Keratinocyte (primary cell): Measurements from ENCODE around the gene PROC. TPM values are rescaled to one million over a fixed set of nuclear protein-coding genes. Genes with fewer than 3 reads are reported as not detected.

ENCODE experiments used
- DNase-seq: peaks from one replicate; pipeline ENCODE4 v3.0.0-alpha.2; 2011; ENCODE audit warnings: low read depth, missing footprints, low spot score
- FAIRE-seq: peaks from 2 replicates; lab custom pipeline; 2011; peaks lifted over from hg19 to GRCh38; lab: Jason Lieb, UNC
- H2AFZ ChIP-seq: 2 replicates; pipeline ENCODE4 v1.6.0; 2012; ENCODE audit warnings: low read length, control low read depth, inconsistent platforms; ENCODE audit not compliant: control insufficient read depth
- H3K27ac ChIP-seq: 2 replicates; pipeline ENCODE4 v1.5.1; 2011; ENCODE audit warnings: low read length; ENCODE audit not compliant: control insufficient read depth, insufficient read depth
- H3K27me3 ChIP-seq: 3 replicates; pipeline ENCODE4 v1.6.0; 2011; ENCODE audit warnings: low read length; ENCODE audit not compliant: control insufficient read depth, insufficient read depth; ENCODE audit errors: extremely low read depth
- H3K36me3 ChIP-seq, 2 experiments: 2 replicates in 1 of 2; 3 replicates in 1 of 2; pipeline ENCODE4 v1.5.1; 2011; ENCODE audit warnings: low read length in 2 of 2, mild to moderate bottlenecking in 1 of 2; ENCODE audit not compliant: control insufficient read depth in 2 of 2, insufficient read depth in 2 of 2; ENCODE audit errors: extremely low read depth in 1 of 2
- H3K4me1 ChIP-seq: 3 replicates; pipeline ENCODE4 v1.5.1; 2011; ENCODE audit warnings: low read length; ENCODE audit not compliant: control insufficient read depth, insufficient read depth; ENCODE audit errors: extremely low read depth
- H3K4me2 ChIP-seq: 3 replicates; pipeline ENCODE4 v1.6.0; 2011; ENCODE audit warnings: low read depth, low read length; ENCODE audit not compliant: control insufficient read depth, insufficient read depth; ENCODE audit errors: extremely low read depth
- H3K4me3 ChIP-seq, 3 experiments: fragments of 200-600 bp in 1 of 3; sonication (generic) in 1 of 3; 2 replicates in 2 of 3; 3 replicates in 1 of 3; pipeline ENCODE4 v1.5.1; 2011 to 2016; ENCODE audit warnings: low read length in 3 of 3, mild to moderate bottlenecking in 3 of 3, control low read depth in 2 of 3, inconsistent platforms in 1 of 3, low read depth in 1 of 3, mixed read lengths in 1 of 3, mixed run types in 1 of 3, moderate library complexity in 1 of 3; ENCODE audit not compliant: control insufficient read depth in 2 of 3, insufficient read depth in 2 of 3; ENCODE audit errors: extremely low read depth in 1 of 3
- H3K79me2 ChIP-seq: 2 replicates; pipeline ENCODE4 v1.6.0; 2012; ENCODE audit warnings: low read length; ENCODE audit not compliant: control insufficient read depth, insufficient read depth
- H3K9ac ChIP-seq: 3 replicates; pipeline ENCODE4 v1.6.0; 2011; ENCODE audit warnings: low read length; ENCODE audit not compliant: control insufficient read depth, insufficient read depth; ENCODE audit errors: extremely low read depth
- H3K9me1 ChIP-seq: 3 replicates; pipeline ENCODE4 v1.6.0; 2011; ENCODE audit warnings: low read length; ENCODE audit not compliant: control insufficient read depth, insufficient read depth; ENCODE audit errors: extremely low read depth
- H3K9me3 ChIP-seq: 2 replicates; pipeline ENCODE4 v1.5.1; 2012; ENCODE audit warnings: low read depth, low read length; ENCODE audit not compliant: control insufficient read depth
- H4K20me1 ChIP-seq: 3 replicates; pipeline ENCODE4 v1.6.0; 2011; ENCODE audit warnings: low read length; ENCODE audit not compliant: control insufficient read depth, insufficient read depth; ENCODE audit errors: extremely low read depth
- EZH2 ChIP-seq: IDR thresholded peaks from one replicate; pipeline ENCODE4 v1.6.1; 2012; ENCODE audit warnings: inconsistent platforms, mild to moderate bottlenecking, low read length, moderate library complexity
- dilution Hi-C: fragments of 300-500 bp; cut with MboI; formaldehyde crosslinking; loops from one replicate; pipeline ENCODE4 v1.7.0; 2020; ENCODE audit warnings: low sequenced_read_pairs; ENCODE audit not compliant: extremely low pct_ligation_motif_present
- polyA plus RNA-seq, 5 experiments: library from polyadenylated mRNA; depleted of rRNA in 3 of 5; stranded (reverse) in 3 of 5; stranded (forward) in 1 of 5; unstranded in 1 of 5; fragments of >200 nt; gene quantifications; 1 replicate in 1 of 5; 2 replicates in 3 of 5; 3 replicates in 1 of 5; pipeline versions ENCODE4 v1.2.1 to v1.2.3, GENCODE V29; 2011 to 2012; ENCODE audit warnings: missing spikeins in 2 of 5, low read depth in 1 of 5, low replicate concordance in 1 of 5
- TF ChIP-seq, protein P1 (sequence below), 3 experiments: IDR thresholded peaks in 1 of 3; conservative IDR thresholded peaks in 1 of 3; optimal IDR thresholded peaks in 1 of 3; 2 replicates in 2 of 3; 3 replicates in 1 of 3; pipeline versions ENCODE3 to v1.5.1; 2011; ENCODE audit warnings: low read length in 3 of 3, mild to moderate bottlenecking in 3 of 3, moderate library complexity in 2 of 3, control low read depth in 1 of 3, inconsistent platforms in 1 of 3; ENCODE audit not compliant: insufficient read depth in 2 of 3; ENCODE audit errors: extremely low read depth in 1 of 3

The PROC gene
- polyA plus RNA-seq, 1 donor (not counting 4 experiments of a cell fraction or from before 2014, with no cell fraction given), result 0.16 TPM

DNA sequence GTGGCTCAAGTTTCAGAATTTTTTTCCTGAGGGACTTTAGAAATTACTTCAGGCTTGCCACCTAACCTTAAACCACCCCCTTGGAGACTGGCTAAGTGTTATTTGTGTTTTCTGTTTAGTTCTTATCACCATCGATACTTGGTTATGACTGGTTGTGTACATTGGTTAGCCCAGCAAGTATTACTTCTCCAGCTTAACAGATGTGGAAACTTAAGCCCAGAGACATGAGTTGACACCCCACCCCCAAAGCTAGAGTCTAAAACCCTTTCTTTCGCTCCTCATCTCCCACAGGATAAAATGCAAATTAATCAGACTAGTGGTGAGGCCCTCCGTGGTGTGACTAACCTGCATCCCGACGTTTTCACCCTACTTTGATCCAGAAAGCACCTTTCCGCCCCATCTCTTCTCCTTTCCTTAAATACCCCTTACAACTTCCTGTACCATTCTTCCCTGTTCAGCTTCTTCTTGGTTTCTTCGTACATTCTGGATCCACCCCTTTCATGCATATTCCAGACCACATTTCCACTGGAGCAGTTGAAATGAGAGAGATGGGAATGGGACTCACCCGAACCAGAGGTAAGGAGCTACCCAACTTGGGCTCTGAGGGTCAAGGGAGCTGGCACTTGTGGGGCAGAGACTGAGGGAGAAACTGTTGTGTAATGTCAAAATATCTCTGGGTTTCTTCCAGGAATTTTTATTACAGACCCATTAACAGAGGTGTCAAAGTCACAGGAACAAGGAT lies 29.6 kb upstream of the PROC start:
- no peaks in the 10 kb centered on the region for H3K9me1 ChIP-seq
- H3K4me1 ChIP-seq, result peaks cover 22% of the 10 kb centered on the region
- H3K27ac ChIP-seq, result peak overlapping the region; percentile 90
- peak overlapping the region; percentile 88 for H2AFZ ChIP-seq
- H3K36me3 ChIP-seq, result no peaks in the 10 kb centered on the region
- peaks cover 25% of the 10 kb centered on the region for H3K79me2 ChIP-seq
- H3K9ac ChIP-seq, result peak overlapping the region; percentile 78
- H3K4me2 ChIP-seq, result peak overlapping the region; percentile 93
- DNase-seq (no peak), FAIRE-seq (no peak)
- no peaks in the 10 kb centered on the region for H3K9me3 ChIP-seq
- H4K20me1 ChIP-seq, result peaks cover 4% of the 10 kb centered on the region
- H3K27me3 ChIP-seq, result no peaks in the 10 kb centered on the region
- peak overlapping the region; percentile 8 to 63 (median 52) for H3K4me3 ChIP-seq
- dilution Hi-C loops, result no loop called here
- TF ChIP-seq, protein P1, sequence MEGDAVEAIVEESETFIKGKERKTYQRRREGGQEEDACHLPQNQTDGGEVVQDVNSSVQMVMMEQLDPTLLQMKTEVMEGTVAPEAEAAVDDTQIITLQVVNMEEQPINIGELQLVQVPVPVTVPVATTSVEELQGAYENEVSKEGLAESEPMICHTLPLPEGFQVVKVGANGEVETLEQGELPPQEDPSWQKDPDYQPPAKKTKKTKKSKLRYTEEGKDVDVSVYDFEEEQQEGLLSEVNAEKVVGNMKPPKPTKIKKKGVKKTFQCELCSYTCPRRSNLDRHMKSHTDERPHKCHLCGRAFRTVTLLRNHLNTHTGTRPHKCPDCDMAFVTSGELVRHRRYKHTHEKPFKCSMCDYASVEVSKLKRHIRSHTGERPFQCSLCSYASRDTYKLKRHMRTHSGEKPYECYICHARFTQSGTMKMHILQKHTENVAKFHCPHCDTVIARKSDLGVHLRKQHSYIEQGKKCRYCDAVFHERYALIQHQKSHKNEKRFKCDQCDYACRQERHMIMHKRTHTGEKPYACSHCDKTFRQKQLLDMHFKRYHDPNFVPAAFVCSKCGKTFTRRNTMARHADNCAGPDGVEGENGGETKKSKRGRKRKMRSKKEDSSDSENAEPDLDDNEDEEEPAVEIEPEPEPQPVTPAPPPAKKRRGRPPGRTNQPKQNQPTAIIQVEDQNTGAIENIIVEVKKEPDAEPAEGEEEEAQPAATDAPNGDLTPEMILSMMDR (optimal IDR thresholded peaks at IDR 0.05 in 1 of 3, IDR thresholded peaks at IDR 0.05 in 1 of 3, conservative IDR thresholded peaks at IDR 0.05 in 1 of 3; ENCODE audit: extremely low read depth in 1 of 3, insufficient read depth in 2 of 3, low read length in 3 of 3), result no peak
- no peak for TF ChIP-seq EZH2

DNA sequence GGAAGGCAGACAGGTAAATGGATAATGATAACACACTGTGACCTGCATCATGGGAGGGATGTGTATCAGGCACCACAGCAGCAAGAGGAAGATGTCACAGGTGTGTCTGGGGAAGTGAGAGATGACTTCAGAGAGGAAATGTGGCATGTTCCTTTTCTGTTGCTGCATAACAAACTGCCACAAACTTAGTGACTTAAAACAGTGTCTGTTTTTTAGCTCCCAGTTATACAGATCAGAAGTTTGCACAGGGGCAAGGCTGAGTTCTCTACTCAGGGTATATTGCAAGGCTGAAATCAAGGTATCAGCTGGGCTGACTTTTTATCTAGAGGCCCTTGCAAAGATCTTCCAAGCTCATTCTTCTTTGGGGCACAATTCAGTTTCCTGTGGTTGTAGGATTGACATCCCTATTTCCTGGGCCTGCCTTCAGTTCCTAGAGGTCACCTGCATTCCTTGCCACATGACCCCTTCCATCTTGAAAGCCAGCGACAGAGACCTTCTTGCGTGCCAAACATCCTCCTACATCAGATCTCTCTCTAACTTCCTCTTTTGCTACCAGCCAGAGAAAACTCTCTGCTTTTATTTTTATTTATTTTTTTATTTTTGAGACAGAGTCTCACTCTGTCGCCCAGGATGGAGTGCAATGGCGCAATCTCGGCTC lies 28.3 kb upstream of the PROC start:
- dilution Hi-C loops, result no loop called here
- no peak for FAIRE-seq
- H4K20me1 ChIP-seq, result peaks cover 4% of the 10 kb centered on the region
- H3K4me2 ChIP-seq, result no peak overlapping the region
- no peaks in the 10 kb centered on the region for H3K27me3 ChIP-seq
- H3K36me3 ChIP-seq, result no peaks in the 10 kb centered on the region
- H3K9ac ChIP-seq, result no peak overlapping the region
- H3K79me2 ChIP-seq, result peaks cover 19% of the 10 kb centered on the region
- no peak overlapping the region for H3K27ac ChIP-seq
- no peaks in the 10 kb centered on the region for H3K9me1 ChIP-seq
- peaks cover 18% of the 10 kb centered on the region for H3K4me1 ChIP-seq
- H2AFZ ChIP-seq, result no peak overlapping the region
- H3K4me3 ChIP-seq, result no peak overlapping the region
- no peak for DNase-seq
- no peaks in the 10 kb centered on the region for H3K9me3 ChIP-seq
- TF ChIP-seq, protein P1 (optimal IDR thresholded peaks at IDR 0.05 in 1 of 3, IDR thresholded peaks at IDR 0.05 in 1 of 3, conservative IDR thresholded peaks at IDR 0.05 in 1 of 3; ENCODE audit: extremely low read depth in 1 of 3, insufficient read depth in 2 of 3, low read length in 3 of 3), result no peak
- no peak for TF ChIP-seq EZH2
